Calu3 (cell line): ENCODE results near the gene SLC12A4. TPM values are rescaled to one million over a fixed set of nuclear protein-coding genes. Genes with fewer than 3 reads are reported as not detected.

Experiments used
- BruUV-seq: library from RNA; stranded (reverse); fragments of 400-500 nt; replicated peaks from 2 replicates; lab custom pipeline; 2021; lab: Mats Ljungman, UMichigan
- CTCF ChIA-PET: fragments of 300-600 bp; sonication (Branson Sonifier 250); formaldehyde crosslinking; loops from one replicate; lab custom pipeline; 2022; ENCODE audit warnings: antibody characterized with exemption; lab: Charles Lee
- DNase-seq: peaks from one replicate; pipeline ENCODE4 v3.0.0; 2022
- H3K27ac Mint-ChIP-seq: one replicate; pipeline ENCODE4 v1.8.0; 2022; ENCODE audit warnings: mixed read lengths; ENCODE audit not compliant: unreplicated experiment
- H3K27me3 Mint-ChIP-seq: one replicate; pipeline ENCODE4 v1.8.0; 2022; ENCODE audit warnings: mixed read lengths; ENCODE audit not compliant: unreplicated experiment
- H3K36me3 Mint-ChIP-seq: one replicate; pipeline ENCODE4 v1.8.0; 2022; ENCODE audit warnings: mild to moderate bottlenecking, moderate library complexity, mixed read lengths; ENCODE audit not compliant: insufficient read depth, unreplicated experiment
- H3K4me1 Mint-ChIP-seq: one replicate; pipeline ENCODE4 v1.8.0; 2022; ENCODE audit warnings: mild to moderate bottlenecking, low read depth, mixed read lengths; ENCODE audit not compliant: unreplicated experiment
- H3K4me3 Mint-ChIP-seq: one replicate; pipeline ENCODE4 v1.8.0; 2022; ENCODE audit warnings: mild to moderate bottlenecking, low read depth, moderate library complexity, mixed read lengths; ENCODE audit not compliant: unreplicated experiment
- H3K9me3 Mint-ChIP-seq: one replicate; pipeline ENCODE4 v1.8.0; 2022; ENCODE audit warnings: low read depth, mixed read lengths; ENCODE audit not compliant: unreplicated experiment
- intact Hi-C: fragments of 100-400 bp; cut with micrococcal nuclease; formaldehyde crosslinking; loops from one replicate; pipeline ENCODE4 v1.10.0; 2022; ENCODE audit not compliant: unreplicated experiment
- total RNA-seq: library from RNA; stranded (reverse); gene quantifications from 2 replicates; pipeline ENCODE4 v1.2.3, GENCODE V29; 2022
- TF ChIP-seq, protein P1 (sequence below): fragments of 200-600 bp; IDR thresholded peaks from one replicate; pipeline ENCODE4 v1.8.0; 2022; ENCODE audit warnings: antibody characterized with exemption; ENCODE audit not compliant: unreplicated experiment

Gene SLC12A4
- total RNA-seq, 1 experiment from 2014 or later, result 38.0 TPM

DNA sequence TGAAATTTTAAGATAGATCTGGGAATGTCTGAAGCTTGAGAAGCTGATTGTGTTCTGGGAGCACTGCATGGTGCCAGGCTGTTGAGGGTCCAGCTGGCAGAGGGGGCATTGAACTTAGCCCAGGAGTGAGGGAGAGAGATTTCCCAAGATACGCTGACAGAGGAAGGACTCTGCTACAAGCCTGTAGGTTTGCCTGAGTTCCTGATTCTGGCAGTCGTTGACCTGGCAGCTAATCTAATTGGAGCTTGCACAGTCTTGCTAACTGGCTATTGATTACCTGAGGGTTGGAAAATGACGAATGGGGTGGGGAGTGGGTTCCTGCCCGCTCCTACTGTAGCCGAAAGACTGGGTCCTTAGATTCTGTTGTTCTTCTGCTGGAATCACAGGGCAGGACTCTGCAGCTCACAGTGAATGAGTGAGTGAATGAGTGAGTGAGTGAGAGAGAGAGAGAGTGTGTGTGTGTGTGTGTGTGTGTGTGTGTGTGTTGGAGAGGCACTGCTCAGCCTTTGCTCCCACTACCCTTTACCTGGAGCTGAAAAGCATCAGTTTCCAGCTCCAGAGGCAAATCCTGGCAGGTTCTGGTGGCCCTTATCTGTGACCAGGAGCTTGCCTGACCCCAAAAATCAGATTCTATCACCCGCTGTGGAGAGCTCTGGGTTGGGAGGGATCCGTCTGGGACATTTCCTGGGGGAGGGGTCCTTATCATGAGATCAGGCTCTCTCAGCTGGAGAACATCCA lies 53.5 kb downstream of the SLC12A4 start:
- no TSS peak for BruUV-seq
- no peaks in the 10 kb centered on the region for H3K9me3 Mint-ChIP-seq
- no peak for DNase-seq
- peaks cover 8% of the 10 kb centered on the region for H3K4me1 Mint-ChIP-seq
- peaks cover 42% of the 10 kb centered on the region for H3K36me3 Mint-ChIP-seq
- TF ChIP-seq, protein P1, sequence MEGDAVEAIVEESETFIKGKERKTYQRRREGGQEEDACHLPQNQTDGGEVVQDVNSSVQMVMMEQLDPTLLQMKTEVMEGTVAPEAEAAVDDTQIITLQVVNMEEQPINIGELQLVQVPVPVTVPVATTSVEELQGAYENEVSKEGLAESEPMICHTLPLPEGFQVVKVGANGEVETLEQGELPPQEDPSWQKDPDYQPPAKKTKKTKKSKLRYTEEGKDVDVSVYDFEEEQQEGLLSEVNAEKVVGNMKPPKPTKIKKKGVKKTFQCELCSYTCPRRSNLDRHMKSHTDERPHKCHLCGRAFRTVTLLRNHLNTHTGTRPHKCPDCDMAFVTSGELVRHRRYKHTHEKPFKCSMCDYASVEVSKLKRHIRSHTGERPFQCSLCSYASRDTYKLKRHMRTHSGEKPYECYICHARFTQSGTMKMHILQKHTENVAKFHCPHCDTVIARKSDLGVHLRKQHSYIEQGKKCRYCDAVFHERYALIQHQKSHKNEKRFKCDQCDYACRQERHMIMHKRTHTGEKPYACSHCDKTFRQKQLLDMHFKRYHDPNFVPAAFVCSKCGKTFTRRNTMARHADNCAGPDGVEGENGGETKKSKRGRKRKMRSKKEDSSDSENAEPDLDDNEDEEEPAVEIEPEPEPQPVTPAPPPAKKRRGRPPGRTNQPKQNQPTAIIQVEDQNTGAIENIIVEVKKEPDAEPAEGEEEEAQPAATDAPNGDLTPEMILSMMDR, result no peak
- CTCF ChIA-PET, result interaction anchor here (0.6 to 0.7 kb wide), 2 partner anchors 52 to 872 kb away, joined by 3 to 5 read pairs; no protein-coding TSS in a partner anchor
- no peak overlapping the region for H3K27ac Mint-ChIP-seq
- intact Hi-C loops, result no loop called here
- no peak overlapping the region for H3K4me3 Mint-ChIP-seq
- H3K27me3 Mint-ChIP-seq, result no peaks in the 10 kb centered on the region

DNA sequence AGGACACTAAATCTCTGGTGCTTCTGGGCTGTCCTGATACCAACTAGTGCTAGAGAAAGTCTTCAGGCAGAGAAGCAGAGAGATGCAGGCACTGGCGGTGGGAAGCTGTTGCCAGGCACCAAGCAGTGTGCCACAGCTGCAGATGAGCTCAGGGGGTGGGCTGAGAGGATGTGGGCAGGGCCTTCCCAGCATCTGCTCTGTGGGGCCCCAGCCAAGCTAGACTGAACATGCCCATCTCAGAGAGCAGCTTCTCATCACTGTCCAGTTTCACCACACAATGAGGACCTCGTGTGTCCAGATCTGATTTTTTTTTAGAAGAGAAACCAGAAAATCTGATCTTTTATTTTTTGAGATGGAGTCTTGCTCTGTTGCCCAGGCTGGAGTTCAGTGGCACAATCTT lies 58.3 kb downstream of the SLC12A4 start:
- CTCF ChIA-PET, result interaction anchor here (1.6 kb wide), 1 partner anchor 94 kb away, joined by 3 read pairs; no protein-coding TSS in a partner anchor
- Mint-ChIP-seq H3K4me1 (peaks cover 4% of the 10 kb centered on the region), H3K9me3 (no peaks in the 10 kb centered on the region), H3K36me3 (peaks cover 41% of the 10 kb centered on the region), H3K27me3 (no peaks in the 10 kb centered on the region), H3K27ac (no peak overlapping the region), H3K4me3 (no peak overlapping the region)
- BruUV-seq, result no TSS peak
- TF ChIP-seq, protein P1, result no peak
- DNase-seq, result no peak
- intact Hi-C loops, result no loop called here

DNA sequence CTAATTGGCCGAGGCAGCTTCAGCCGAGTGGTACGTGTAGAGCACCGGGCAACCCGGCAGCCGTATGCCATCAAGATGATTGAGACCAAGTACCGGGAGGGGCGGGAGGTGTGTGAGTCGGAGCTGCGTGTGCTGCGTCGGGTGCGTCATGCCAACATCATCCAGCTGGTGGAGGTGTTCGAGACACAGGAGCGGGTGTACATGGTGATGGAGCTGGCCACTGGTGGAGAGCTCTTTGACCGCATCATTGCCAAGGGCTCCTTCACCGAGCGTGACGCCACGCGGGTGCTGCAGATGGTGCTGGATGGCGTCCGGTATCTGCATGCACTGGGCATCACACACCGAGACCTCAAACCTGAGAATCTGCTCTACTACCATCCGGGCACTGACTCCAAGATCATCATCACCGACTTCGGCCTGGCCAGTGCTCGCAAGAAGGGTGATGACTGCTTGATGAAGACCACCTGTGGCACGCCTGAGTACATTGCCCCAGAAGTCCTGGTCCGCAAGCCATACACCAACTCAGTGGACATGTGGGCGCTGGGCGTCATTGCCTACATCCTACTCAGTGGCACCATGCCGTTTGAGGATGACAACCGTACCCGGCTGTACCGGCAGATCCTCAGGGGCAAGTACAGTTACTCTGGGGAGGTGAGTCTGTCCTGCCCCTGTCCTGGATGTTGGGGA lies 59.2 kb downstream of the SLC12A4 start:
- TF ChIP-seq, protein P1, result no peak
- DNase-seq, result no peak
- peaks cover 35% of the 10 kb centered on the region for H3K36me3 Mint-ChIP-seq
- no peaks in the 10 kb centered on the region for H3K27me3 Mint-ChIP-seq
- no peaks in the 10 kb centered on the region for H3K9me3 Mint-ChIP-seq
- intact Hi-C loops, result no loop called here
- BruUV-seq, result no TSS peak
- H3K27ac Mint-ChIP-seq, result no peak overlapping the region
- H3K4me1 Mint-ChIP-seq, result peaks cover 7% of the 10 kb centered on the region
- no peak overlapping the region for H3K4me3 Mint-ChIP-seq
- CTCF ChIA-PET, result no interaction called here

DNA sequence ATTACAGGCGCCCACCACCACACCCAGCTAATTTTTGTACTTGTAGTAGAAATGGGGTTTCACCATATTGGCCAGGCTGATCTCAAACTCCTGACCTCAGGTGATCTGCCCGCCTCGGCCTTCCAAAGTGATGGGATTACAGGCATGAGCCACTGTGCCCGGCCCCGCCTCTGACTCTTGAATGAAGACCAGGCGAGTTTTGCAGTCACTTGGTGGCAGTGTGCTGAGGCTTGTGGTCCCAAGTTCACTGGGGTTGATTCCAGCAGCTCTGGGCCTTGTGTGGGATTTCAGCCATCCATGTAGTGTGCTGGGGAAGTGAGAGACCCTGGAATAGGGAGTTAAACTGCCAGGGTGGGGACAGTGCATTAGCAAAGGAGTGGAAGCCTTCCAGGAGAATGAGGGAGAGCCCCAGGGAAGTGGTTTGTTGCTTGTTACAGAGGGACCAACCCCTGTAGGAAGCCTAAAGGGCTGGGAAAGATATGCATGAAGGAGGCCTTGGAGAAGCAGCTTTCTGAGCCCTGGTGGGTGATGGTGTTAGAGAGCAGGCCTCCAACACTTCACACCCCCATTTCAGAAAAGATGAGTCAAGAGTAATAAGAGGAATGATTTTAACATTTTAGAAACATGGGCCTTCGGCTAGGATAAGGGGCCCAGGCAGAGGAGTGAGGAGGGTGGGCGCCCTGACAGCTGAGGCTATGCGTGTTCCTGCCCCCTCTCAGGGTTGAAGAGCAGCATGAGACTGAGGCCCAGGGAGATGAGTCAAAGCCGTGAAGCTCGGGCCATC lies 60.8 kb downstream of the SLC12A4 start:
- peaks cover 40% of the 10 kb centered on the region for H3K36me3 Mint-ChIP-seq
- intact Hi-C loops, result no loop called here

More for the DNA sequence above, 60.8 kb downstream of the SLC12A4 start:
- H3K27me3 Mint-ChIP-seq, result no peaks in the 10 kb centered on the region
- H3K9me3 Mint-ChIP-seq, result no peaks in the 10 kb centered on the region
- no peak for DNase-seq
- TF ChIP-seq, protein P1, result no peak
- peaks cover 7% of the 10 kb centered on the region for H3K4me1 Mint-ChIP-seq
- no TSS peak for BruUV-seq
- CTCF ChIA-PET, result interaction anchor here (0.7 kb wide), 1 partner anchor 479 kb away, joined by 4 read pairs; no protein-coding TSS in a partner anchor
- H3K4me3 Mint-ChIP-seq, result no peak overlapping the region
- no peak overlapping the region for H3K27ac Mint-ChIP-seq
